Muscle of arm (tissue), 14 donors: ENCODE data around the gene NPHS1. TPM values are rescaled to one million over a fixed set of nuclear protein-coding genes. Genes with fewer than 3 reads are reported as not detected.
"Not testable (repeated sequence)": the region's sequence is repeated elsewhere in the genome, so short reads cannot be mapped to it uniquely, and the experiment has no call there.

Experiments used
- DNase-seq: peaks from one replicate; pipeline ENCODE4 v3.0.0-alpha.2; 2013
- long read RNA-seq, 11 donors: transcript quantifications; one replicate each; lab custom pipeline, GENCODE V29; 2026
- polyA plus RNA-seq, 12 donors: library from polyadenylated mRNA; unstranded; fragments of 120-200 nt; gene quantifications; one replicate each; pipeline ENCODE4 v1.2.1, GENCODE V29; 2013; ENCODE audit not compliant: insufficient read length in 12 of 12

The NPHS1 gene, protein sequence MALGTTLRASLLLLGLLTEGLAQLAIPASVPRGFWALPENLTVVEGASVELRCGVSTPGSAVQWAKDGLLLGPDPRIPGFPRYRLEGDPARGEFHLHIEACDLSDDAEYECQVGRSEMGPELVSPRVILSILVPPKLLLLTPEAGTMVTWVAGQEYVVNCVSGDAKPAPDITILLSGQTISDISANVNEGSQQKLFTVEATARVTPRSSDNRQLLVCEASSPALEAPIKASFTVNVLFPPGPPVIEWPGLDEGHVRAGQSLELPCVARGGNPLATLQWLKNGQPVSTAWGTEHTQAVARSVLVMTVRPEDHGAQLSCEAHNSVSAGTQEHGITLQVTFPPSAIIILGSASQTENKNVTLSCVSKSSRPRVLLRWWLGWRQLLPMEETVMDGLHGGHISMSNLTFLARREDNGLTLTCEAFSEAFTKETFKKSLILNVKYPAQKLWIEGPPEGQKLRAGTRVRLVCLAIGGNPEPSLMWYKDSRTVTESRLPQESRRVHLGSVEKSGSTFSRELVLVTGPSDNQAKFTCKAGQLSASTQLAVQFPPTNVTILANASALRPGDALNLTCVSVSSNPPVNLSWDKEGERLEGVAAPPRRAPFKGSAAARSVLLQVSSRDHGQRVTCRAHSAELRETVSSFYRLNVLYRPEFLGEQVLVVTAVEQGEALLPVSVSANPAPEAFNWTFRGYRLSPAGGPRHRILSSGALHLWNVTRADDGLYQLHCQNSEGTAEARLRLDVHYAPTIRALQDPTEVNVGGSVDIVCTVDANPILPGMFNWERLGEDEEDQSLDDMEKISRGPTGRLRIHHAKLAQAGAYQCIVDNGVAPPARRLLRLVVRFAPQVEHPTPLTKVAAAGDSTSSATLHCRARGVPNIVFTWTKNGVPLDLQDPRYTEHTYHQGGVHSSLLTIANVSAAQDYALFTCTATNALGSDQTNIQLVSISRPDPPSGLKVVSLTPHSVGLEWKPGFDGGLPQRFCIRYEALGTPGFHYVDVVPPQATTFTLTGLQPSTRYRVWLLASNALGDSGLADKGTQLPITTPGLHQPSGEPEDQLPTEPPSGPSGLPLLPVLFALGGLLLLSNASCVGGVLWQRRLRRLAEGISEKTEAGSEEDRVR (N-terminal part only)
- under 1 TPM in 9 of 12 donors, not detected in 3; 0.06 to 0.97 (median 0.29) TPM for polyA plus RNA-seq
- long read RNA-seq, donor 1, result 0 reads
- long read RNA-seq, donor 2, result 0 reads
- long read RNA-seq, donor 3, result 0 reads
- long read RNA-seq, donor 4, result 0 reads
- long read RNA-seq, donor 5, result 0 reads
- long read RNA-seq, donor 6, result 0 reads
- long read RNA-seq, donor 7, result 0 reads
- long read RNA-seq, donor 8, result 0 reads
- long read RNA-seq, donor 9, result 0 reads
- long read RNA-seq, donor 10, result 0 reads
- long read RNA-seq, donor 11, result 0 reads

DNA sequence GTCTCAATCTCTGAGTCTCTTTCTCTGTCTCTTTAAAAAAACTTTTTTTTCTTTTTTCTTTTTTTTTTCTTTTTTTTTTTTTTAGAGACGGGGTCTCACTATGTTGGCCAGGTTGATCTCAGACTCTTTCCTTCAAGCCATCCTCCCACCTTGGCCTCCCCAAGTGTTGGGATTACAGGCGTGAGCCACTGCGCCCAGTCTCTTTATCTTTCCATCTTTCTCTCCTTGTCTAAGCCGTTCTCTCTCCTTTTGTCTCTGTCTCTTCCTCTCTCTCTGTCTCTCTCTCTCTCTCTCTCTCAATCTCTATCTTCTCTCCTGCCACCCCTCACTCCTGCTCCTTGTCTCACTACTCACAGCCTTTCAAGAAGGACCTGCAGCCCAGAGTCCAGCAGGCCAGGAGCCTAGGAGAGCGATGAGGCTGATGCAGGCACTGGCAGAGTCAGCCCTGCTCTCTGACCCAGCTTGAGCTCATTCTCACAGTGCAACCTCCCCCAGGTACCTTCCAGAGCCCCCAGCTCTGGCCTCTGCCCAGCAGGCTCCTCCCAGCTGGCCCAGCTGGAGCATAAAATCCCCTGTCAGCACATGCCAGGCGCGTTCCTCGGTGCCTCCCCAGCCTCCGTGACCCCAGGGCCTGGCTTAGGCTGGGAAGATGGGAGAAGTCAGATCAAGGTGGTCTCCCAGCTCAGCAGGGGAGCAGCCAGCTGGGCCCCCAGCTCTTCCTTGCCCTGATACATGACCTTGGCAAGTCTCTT lies at the start of gene NPHS1:
TSS of gene NPHS1 (minus strand) at position 476 of the 752 bp plus-strand sequence. CDS start 667 bp downstream, outside the sequence.
- DNase-seq, result no peak

DNA sequence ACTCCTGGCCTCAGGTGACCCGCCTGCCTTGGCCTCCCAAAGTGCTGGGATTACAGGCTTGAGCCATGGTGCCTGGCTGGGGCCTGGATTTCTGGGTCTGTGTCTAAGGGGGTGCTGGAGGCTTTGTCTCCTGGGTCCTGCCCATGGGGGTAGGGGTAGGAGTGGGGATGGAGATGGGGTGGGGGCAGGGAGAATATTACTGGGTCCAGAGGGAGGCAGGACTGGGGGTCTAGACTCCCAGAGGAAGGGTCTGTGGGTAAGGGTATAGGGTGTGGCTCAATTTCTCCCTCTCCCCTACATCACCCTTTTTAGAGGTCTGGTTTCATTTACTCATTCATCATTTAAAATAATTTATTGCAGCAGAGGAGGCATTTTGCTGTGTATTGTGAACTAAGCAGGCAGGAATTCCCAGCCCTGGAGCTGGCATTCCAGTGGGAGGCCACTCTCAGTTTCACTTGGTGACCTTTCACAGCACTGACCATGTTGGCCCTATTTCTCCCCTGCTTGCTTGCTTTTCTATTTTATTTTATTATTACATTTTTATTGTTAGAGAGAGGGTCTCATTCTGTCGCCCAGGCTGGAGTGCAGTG lies 48.8 kb upstream of the NPHS1 start:
- DNase-seq, result no peak

DNA sequence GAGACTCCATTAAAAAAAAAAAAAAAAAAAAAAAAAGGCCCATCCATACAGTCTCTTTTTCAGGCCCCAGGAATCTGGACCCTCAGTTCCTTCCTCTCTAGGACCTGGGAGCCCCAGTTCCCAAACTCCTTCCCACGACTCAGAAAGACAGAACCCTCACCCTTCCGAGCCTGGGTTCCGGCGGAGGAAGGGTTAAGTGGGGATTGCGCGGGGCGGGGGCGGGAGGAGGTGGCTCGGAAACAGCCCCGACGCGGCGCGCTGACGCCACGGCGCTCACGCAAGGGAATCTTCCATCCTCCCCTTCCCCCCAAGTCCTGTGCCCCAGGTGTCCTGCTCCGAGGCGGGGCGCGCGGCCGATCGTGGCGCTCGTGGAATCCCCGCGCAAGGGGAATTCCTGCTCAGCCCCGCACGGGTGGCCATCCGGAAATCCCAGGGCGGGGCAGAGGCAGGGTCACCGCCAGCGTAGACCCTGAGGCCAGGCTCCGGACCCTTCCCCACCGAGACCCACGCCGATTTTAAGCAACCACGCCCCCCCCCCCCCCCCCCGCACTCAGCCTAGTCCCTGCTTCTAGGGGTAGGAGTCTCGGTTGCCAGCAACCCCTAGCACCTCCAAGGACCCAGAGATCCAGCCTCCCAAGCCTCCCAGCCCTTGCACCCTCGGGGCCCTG lies 47.4 kb upstream of the NPHS1 start:
- DNase-seq, result peak; percentile 87

DNA sequence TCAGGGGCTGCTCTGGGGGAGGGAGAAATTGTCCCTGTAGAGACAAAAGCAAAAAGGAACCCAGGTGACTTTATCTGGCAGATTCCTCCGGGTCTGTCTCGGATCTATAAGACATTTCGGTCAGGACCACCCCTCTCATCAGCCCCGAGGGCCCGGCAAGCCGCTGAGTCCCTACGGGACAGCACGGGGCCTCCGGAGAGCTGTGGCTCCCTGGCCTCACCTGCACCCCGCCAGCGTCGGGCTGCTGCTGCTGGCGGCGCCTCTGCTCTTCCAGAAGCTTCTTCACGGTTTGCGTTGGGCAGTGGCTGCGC lies 46.1 kb upstream of the NPHS1 start:
- no peak for DNase-seq

DNA sequence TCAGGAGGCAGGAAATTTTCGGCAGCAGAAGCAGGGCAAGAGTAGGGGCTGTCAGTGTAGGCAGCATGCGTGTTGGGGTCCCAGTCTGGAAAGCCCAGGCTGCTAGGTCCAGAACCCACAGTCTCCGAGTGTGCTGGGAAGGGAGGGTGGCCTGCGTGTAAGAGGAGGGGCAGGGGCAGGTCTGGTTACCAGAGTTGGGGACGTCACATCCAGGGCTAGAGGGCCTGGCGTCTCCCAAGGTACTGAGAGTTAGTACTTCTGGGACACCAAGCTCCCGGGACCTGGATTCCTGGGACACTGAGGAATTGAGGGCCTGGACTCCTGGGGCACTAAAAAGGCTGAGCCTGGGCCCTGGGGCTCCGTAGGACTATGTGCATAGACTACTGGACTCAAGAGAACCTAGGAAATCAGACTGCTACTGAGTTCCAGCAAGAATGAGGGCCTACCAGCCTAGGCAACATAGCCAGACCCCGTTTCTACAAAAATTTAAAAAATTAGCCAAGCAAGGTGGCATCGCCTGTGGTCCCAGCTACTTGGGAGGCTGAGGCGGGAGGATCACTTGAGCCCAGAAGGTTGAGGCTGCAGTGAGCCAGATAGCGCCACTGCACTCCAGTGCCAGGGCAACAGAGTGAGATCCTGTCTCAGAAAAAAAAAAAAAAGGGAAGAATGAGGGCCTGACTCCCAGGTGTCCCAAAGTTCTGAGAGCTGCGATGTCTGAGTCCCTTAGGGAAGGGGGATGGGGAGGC lies 45.6 kb upstream of the NPHS1 start:
- DNase-seq, result no peak

DNA sequence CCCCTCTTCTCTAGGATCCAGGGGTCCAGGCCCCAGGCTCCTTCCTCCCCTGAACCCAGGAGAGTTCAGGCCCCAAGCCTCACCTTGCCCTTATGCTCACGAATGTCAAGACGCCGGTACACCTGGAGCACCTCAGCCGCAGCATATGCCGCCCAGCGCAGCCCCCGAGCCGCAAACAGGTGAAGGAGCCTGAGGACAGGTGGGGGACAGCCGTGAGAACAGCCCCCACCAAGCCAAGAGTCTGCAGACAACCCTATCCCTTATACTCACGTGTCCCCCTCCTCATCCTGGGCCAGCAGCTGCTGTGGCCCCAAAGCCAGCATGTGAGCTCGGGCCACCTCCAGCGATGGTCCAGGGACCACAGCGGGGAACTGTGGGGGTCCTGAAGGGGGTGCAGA lies 44.3 kb upstream of the NPHS1 start:
- no peak for DNase-seq

DNA sequence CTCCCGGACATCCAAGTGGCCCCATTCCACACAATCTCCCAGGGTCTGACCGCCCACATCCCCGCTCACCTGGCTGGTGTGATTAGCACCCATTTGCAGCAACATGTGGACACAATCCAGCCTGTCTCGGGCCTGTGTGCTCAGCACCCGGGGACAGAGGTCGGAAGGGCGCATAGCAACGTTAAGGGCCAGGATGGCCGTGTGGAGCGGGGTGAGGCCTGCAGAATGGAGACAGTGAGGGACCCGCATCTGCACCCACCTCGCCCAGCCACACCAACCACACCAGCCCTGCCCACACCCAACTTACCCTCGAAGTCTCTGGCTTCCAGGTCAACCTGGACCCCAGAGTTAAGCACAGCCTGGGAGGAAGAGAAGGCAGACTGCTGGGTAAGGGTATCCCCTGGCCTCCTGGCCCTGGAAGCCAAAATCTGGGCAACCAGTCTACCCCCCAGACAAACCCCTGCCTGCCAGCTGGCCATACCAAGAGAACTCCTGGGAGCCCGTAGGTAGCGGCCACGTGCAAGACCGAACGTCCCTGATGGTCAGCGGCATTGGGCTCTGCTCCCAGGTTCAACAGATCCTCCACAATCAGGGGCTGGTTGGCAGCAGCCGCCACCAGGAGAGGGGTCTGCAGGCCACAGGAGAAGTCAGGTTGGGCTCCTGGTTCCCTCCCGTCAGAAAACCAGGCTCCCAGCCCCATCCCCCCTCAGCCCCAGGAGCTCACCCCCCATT lies 43.8 kb upstream of the NPHS1 start:
- DNase-seq, result no peak

DNA sequence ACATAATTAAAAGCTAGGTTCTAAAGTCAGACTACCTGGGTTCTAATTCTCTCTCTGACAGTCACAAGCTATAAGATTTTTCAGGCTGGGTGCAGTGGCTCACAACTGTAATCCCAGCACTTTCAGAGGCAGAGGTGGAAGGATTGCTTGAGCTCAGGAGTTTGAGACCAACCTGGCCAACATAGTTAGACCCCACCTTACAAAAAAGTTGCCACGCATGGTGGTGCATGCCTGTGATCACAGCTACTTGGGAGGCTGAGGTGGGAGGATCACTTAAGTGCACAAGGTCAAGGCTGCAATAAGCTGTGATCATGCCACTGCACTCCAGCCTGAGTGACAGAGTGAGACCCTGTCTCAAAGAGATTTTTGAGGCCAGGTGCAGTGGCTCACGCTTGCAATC lies 42.0 kb upstream of the NPHS1 start:
- DNase-seq, result no peak

DNA sequence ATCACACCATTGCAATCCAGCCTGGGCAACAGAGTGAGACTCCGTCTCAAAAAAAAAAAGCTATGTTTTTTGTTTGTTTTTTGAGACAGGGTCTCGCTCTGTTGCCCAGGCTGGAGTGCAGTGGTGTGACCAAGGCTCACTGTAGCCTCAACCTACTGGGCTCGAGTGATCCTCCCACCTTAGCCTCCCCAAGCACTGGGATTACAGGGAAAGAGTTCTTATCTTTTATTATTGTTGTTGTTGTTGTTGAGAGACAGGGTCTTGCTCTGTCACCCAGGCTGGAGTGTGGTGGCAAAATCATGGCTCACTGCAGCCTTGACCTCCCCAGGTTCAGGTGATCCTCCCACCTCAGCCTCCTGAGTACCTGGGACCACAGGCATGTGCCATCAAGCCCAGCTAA lies 39.5 kb upstream of the NPHS1 start:
- not testable (repeated sequence) for DNase-seq

DNA sequence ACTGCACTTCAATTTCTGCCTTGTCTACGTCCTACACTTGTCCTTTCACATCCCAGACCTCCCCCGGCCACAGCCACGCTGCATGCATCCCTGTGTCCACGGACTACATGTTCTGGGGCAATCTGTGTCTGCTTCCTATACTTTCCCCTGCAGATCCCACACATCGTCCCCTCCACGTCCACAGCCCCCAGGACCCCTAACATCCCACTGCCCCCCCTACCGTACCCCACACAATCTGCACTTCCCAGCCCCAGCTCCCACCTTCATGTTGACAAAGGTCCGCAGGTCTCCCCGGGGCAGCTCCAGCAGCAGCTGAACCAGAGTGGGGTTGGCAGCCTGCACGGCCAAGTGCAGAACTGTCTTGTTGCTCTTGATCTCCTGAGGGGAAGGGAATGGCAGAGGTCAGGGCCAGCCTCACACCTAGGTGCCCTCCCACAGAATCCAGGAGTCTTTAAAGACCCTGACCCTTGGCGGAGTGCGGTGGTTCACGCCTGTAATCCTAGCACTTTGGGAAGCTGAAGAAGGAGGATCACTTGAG lies 37.9 kb upstream of the NPHS1 start:
- no peak for DNase-seq

DNA sequence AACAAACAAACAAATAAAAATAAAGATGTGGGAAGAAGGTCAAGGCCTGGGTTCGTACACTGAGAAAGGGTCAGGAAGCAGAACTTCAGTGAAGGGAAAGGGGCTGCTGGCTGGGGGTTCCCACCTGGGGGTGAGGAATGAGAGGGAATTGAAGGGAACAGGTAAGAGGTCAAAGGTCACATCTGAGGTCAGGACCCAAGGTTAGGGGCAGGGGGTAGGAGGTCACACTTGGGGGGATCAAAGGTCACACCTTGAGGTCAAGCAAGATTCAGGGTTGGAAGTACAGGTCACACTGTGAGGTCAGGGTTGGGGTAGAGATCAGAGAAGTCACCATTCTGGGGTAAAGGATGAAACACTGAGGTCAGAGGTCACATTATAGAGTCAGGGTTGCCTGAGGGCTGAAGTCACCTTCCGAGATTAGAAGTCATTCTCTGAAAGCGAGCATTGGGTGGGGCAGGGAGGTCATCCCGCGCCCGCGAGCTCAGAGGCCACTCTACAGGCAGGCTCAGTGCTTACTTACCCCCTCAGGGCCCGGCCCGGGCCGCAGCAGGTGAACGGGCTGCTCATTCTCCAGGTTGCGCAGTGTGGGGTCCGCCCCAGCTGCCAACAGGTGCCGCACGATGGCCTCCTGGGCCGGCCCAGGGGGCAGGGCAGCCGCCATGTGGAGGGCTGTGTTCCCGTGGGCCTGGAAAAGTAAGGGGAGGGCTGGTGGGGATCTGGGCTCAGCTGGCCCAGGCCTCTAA lies 37.2 kb upstream of the NPHS1 start:
- DNase-seq, result no peak

DNA sequence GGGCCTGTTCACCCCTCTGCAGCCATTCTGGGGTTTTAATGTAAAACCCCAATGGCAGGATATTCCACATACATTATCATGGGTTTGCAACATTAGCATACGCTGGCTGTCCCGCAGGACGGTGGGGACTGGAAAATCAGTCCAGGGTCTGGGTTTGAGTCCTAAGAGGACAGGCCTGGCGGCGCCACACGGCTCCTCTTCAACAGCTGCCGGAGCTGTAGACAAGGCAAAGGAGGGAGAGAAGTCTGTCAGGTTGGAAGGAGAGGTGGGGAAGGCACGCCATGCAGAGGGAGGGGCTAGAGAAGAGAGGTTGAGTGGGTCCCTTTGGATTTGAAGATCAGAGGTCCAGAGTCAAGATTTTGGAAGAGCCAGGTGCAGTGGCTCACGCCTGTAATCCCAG lies 36.1 kb upstream of the NPHS1 start:
- DNase-seq, result no peak

DNA sequence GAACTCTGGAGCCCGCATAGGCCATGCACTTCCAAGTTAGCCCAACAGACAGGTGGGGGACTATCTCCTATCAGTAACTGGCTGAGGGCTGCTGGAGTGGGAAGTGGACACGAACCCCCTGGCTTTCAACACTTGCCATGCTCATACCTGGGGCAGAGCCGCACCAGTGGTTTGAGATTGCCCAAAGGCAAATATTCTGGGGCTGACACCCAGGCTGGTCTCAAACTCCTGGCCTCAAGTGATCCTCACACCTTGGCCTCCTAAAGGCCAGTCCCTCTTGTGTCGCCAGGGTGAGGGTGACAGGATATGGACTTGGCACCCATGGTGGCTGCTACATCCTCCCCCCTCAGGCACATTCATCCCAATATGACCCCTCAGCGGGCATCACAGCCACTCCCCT lies 34.9 kb upstream of the NPHS1 start:
- DNase-seq, result no peak

DNA sequence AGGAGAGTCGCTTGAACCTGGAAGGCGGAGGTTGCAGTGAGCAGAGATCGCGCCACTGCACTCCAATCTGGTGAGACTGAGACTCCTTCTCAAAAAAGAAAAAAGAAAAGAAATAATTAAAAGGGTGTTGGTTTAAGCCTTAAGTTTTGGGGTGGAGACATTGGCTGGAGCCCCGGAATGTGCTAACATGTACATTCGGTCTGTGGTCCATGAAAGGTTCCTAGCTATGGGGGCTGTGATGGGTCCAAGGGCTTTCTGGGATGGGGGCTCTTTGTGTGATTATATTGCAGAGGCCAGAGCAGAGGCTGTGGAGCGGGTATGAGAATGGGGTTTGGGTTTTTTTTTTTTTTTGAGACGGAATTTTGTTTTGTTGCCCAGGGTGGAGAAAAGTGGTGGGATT lies 33.6 kb upstream of the NPHS1 start:
- no peak for DNase-seq

DNA sequence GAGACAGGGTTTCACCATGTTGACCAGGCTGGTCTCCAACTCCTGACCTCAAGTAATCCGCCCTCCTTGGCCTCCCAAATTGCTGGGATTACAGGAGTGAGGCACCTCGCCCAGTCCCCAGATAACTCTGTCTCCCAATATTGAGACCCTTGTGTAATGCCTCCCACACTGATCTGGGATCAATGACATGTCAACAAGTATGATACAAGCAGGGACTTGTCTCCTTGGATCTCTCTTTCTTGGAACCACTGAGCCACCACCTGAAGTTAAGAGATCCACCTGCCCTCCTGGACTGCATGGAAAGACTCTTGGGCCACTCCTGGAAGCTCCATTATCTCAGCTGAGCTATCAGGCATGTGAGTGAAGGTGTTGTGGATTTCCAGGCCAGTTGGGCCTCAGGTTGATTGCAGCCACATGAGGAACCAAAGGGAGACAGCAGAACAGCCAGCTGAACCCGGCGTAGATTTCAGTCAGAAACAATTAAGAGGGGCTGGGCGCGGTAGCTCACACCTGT lies 33.0 kb upstream of the NPHS1 start:
- DNase-seq, result no peak

DNA sequence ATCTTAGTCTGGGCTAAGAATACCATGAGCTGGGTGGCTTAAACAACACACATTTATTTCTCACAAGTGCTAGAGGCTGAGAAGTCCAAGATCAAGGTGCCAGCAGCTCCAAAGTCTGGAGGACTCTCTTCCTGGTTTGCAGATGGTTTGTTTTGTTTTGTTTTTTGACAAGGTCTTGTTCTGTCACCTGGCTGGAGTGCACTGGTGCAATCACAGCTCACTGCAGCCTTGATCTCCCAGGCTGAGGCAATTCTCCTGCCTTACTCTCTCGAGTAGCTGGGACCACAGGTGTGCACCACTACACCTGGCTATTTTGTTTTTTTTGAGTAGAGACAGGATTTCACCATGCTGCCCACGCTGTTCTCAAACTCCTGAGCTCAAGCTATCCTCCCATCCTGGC lies 31.6 kb upstream of the NPHS1 start:
- no peak for DNase-seq

DNA sequence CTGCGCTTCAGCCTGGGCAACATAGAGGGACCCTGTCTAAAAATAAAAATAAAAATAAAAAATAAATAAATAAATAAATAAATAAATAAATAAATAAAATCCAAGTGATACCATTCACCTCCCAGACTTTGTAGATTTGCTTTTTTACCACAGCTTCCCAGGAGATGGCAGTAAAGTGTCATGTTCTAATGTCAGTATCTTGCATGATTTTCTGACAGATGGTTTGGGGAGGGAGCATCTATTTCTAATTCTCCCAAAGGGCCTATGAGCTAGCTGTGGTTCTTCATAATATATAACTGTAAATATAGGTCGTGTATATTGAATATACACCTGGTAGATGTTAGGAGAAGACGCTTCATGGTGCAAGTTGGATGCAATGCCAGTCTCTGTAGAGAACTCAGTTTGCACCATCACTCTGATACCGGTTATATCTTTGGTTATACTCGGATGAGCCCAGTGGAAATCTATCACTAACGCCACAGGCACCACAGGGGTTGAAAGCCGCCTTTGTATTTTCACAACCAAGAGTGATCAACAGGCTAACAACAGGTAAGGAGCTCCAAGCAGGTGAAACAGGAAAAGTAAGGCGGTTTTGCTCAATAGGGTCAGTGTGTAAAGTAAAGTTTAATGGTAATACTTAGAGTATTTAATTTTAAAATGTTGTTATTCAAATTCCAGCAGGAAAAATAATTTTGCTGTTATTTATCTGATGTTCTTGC lies 30.0 kb upstream of the NPHS1 start:
- peak; percentile 78 for DNase-seq
